HG02852 (cell line): ENCODE data around the gene RFC3.
"Not testable (repeated sequence)": the region's sequence is repeated elsewhere in the genome, so short reads cannot be mapped to it uniquely, and the experiment has no call there.

Source experiments
- ATAC-seq: cut with Tn5 transposase; IDR thresholded peaks from one replicate; pipeline ENCODE4 v1.9.1; 2021; ENCODE audit warnings: mild to moderate bottlenecking, moderate library complexity; ENCODE audit not compliant: unreplicated experiment

RFC3 gene

DNA sequence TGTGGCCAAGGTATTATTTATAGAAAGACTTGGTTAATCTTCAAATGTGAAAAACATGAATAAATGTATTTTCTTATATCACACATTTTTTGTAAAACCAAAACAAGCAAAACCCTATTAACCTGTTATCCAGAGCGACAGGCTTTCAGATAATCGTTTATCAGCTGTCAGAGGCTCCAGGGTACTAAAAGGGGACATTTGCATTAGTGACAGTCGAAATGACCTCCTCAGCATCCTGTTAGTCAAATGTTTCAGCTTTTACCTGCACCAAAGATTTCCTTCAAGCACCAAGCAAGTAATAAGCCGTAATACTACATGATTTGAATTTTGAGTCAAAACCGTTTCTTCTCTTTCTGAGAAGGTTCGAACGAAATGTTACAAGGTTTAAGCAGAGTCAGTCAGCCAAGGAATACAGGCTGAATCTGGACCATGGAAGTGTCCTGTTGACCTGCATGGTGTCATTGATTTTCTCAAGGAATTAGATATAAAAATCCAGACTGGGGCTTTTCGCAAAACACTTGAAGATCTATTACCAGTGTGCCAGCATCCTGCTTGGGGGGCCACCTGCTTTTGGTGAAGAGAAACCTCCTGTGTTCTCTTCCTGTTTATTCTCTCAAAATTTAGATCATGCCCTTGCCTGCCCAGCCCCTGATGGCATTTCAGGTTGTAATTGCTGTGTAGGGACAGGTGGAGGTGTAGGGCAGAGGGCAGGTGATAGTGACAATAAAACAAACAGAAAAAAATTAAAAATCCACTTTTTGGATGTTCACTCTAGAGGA, 11.3 kb upstream of the RFC3 start:
- no peak for ATAC-seq

DNA sequence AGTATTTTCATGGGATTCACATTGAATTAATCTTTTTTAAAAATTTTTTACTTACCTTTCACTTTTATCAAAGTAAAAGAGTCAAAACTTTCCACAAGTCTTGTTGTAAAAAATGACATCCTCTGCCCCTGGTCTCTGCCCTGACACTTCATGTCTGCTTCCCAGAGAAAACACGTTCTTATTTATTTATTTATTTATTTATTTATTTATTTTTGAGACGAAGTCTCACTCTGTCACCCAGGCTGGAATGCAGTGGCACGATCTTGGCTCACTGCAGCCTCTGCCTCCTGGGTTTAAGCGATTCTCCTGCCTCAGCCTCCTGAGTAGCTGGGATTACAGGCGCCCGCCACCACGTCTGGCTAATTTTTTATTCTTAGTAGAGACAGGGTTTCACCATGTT, 5.1 kb upstream of the RFC3 start:
- ATAC-seq, result not testable (repeated sequence)

DNA sequence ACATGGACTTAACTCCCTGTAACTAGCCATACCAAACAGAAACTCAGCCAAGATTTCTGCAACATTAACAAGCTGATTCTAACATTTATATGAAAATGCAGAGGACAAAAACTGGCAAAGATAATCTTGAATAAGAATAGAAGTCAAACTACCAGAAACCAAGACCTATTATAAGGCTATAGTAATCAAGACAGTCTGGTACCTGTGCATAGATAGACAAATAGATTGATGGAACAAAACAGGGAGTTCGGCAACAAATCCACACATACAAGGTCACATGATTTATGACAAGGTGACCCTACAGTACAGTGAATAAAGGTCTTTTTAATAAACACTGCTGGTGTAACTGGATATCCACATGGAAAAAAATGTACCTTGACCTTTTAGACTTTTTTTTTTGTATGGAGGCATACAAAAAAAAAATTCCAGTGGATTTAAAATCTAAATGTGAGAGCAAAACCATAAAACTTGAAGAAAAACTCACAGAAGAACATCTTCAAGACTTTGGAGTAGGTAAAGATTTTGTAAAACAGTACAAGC, 2.9 kb upstream of the RFC3 start:
- no peak for ATAC-seq

DNA sequence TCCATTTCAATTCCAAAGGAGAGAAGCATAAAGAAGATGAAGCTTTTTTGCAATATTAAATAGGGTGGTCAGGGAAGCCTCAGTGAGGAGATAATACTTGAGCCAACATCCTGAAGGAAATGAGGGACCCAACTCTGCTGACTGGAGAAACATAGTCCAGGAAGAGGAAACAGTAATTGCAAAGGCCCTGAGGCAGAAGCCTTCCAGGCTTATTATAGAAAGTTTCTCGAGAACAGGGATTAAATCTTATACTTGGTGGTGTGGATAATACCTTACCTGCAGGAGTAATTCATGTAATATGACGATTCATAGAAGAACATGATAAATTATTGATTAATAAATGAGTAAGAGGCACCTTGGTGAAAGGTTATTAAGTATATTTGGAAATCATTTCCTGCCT, 1.0 kb upstream of the RFC3 start:
- no peak for ATAC-seq

DNA sequence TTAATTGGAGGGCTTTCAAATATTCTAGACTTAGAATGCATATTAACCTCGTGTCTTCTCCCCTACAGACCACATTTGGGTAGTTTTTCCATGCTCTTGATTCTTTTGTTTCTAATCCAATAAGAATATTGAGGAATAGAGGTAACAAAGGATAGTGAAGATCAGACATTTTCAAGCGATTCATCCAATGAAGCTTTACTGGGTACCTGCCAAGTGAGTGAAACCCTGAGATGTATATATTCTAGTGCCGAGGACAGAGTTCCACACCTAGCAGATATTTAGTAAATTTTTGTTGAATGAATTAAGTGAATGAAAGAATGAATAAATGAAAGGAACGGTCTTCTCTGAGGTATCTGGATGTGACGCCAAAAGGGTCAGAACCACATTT, 442 bp upstream of the RFC3 start:
- no peak for ATAC-seq

DNA sequence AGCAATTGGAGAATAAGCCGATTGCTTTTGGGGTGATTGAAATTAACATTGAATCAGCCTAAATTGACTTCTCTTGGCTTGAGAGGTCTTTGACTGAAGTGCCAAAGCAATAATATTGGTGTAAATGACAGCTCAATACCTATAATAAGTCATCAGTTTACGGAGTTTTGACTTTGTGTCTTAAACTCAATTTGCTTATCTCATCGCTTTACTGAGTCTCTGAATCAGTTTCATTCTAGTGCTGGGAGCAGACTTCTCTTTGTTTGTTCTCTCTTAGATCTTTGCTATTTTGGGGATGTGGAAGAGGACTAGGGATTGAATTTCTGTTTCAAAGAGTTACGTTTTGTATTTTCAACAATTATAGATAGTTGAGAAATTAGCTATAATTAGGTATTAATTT, 7.1 kb downstream of the RFC3 start:
- ATAC-seq, result no peak

DNA sequence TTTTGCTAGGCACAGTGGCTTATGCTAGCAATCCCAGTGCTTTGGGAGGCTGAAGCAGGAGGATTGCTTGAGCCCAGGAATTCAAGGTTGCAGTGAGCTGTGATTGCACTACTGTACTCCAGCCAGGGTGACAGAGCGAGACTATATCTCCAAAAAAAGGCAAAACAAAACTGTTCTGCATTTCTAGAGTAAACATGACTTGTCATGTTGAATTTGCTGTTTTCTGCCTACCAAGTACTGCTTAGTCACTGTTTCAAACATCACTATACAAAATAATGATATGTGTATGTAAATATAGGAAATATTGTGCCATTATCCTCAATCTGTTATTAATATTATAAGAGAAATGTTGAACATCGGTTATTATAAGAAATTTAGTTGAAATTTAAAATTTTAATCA, 9.2 kb downstream of the RFC3 start:
- ATAC-seq, result no peak

DNA sequence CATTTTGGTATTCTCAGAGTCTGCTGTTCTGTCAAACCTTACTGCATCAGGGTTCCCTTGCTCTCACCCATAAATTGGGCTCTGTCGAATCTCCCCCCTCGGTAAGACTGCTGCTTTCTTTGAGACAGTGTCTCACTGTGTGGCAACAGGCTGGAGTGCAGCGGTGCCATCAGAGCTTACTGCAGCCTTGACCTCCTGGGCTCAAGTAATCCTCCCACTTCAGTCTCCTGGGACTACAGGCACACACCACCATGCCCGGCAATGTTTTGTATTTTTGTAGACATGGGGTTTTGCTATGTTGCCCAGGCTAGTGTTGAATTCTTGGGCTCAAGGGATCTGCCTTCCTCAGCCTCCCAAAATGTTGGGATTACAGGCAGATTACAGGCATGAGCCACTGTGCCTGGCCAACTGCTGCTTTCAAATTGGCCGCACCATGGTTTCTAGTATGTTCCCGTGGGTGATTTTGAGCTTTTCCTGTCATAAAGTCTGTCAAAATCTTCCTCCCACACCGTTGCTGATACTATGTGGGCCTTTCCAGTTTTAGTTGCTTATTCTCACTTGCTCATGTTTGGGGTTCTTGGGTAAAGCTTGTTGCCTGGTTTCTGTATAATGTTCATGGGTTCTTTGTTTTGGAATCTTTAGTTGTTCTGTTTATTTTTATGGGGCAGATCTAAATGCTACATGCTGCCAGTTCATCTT, 10.6 kb downstream of the RFC3 start:
- ATAC-seq, result peak; percentile 79

DNA sequence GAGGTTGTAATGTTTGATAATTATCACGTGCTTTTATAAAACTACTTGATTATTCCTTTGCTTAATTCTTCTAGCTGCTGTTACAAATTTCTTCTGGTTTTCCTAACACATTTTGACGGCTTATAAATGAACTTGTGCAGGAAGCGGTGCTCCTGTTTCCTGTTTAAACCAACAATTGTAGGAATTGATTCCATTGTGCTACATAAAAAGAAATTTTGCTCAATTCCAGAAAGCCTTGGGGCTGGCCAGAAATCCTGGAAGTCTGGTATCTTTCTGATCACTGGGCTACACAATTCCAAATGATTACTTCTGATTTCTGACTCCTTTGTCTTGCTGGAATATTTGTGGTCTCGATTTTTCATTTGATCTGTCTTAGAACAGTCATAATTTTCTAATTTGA, 14.9 kb downstream of the RFC3 start:
- no peak for ATAC-seq

DNA sequence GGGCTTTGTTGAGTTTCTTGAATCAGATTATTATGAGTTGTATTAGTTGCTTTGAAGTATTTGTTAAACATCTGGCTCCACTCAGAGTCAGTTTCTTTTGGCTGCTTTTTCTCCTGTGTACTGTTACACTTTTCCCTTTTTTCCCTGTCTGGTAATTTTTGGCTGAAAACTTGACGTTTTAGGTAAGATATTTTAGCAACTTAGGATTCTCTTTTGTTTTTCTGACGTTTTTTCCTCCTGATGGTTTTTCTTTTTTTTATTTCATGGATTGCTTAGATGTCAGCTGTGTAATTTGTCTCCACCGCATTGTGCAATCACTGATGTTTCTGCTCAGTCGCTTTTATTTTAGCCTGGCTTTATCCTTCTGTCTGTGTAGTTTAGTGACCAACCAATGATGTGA, 20.7 kb downstream of the RFC3 start:
- no peak for ATAC-seq

DNA sequence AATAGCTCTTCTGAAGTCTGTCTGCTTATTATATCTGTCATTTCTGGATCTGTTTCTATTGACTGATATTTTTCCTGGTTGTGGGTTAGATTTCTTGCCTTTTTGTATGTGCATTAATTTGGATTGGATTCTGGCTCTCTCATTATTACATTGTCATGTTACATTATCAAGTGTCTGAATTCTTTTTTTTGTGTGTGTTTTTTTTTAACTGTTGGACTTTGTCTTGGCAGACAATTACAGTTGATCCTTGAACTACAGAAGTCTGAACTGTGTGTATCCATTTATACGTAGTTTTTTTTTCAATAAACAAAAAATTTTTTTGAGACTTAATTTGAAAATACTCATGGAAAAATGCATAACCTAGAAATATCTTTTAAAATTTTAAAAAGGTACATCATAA, 22.5 kb downstream of the RFC3 start:
- ATAC-seq, result no peak

DNA sequence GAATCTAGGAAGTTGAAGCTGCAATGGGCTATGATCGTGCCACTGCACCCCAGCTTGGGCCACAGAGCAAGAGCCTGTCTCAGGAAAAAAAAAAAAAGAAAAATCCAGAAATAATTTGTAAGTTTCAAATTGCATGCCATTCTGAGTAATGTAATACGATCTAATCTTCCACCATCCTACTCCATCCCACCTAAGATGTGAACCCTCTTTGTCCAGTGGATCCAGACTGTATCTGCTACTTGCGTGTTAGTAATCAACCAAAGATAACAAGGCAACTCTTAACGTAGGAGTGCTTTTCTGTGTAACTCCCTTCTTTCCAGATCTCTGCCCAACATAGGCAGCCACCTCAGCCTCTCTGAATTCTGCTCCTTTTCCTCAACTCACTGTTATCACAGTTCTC, 24.3 kb downstream of the RFC3 start:
- no peak for ATAC-seq

DNA sequence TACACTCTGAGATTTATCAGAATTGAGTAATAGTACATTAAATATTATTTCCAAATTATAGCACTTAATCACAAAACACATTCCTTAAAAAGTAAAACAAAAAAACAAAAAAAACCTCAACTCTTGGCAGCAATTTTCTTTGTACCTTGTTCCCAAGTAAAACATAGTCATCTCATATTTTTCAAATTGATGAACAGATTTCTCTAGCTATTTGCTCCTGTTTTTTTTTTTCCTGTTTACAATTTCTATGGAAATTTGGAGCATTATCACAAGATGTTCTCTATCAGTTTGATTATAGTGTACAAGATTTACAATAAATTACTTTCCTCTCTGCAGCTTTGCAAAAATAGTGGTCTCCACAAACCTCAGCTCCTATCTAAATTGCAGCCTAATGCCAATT, 25.0 kb downstream of the RFC3 start:
- no peak for ATAC-seq

DNA sequence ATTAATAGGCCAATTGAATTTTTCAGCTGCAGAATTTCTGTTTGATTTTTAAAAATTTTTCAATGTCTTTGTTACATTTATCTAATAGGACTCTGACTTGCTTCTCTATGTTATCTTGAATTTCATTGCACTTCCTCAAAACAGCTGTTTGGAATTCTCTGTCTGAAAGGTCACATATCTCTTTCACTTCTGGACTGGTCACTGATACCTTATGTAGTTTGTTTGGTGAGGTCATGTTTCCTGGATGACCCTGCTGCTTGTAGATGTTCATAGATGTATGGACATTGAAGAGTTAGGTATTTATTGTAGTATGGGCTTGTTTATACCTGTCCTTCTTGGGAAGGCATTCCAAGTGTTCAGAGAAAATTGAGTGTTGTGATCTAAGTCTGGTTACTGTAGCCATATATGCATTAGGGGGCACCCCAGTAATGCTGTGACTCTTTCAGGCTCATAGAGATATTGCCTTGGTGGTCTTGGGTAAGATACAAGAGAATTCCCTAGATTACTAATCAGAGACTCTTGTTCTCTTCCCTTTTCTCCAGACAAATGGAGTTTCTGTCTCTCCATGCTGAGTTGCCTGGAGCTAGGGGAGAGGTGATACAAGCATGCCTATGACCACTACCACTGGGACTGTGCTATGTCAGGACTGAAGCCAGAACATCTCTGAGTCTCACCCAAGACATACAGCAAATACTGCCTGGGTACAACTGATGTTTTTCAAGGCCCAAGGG, 27.8 kb downstream of the RFC3 start:
- ATAC-seq, result no peak

DNA sequence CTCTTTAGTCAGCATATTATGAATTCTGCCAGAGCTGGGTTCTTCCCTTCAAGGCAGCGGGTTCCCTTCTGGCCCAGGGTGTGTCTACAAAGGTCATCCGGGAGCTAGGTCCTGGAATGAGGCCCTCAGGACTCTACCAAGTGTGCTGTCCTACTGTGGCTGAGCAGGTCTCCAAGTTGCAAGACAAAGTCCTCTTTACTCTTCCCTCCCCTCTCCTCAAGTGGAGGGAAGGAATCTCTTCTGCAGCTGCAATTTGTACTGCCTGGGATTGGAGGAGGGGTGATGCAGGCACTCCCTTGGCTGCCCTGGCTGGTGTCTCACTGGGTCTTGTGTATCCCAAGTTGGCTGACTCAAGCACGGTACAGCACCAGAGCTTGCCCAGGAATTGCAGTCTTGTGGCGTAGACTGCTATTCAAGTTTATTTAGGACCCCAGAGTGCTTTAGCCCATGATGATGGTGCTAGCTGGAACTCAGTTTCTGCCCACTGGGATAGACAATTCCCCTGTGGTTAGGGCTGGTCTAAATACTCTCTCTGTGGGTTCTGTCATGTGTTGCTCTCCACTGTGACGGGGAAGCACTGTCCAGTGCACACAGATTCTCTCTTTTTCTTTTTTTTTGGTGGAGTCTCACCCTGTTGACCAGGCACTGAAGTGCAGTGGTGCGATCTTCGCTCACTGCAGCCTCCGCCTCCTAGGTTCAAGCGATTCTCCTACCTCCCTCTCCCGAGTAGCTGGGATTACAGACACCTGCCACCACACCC, 28.5 kb downstream of the RFC3 start:
- ATAC-seq, result peak; percentile 72

DNA sequence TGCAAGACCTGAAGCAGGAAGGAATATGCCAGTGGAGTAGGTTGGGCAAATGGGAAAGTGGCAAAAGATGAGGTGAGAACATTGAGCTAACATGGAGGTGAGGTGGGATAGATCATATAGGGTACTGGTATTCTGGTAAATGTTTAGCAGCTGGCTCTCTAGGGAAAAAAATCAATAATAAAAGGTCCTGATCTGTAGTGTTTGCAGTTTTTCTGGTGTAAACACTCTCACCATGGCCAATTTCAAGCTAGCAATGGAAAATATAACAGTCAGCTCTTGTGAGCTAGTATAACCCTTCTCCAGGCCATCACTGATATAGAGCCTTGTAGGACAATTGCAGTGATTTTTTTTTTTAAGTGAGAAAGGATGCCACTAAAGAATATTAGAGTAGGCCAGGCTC, 31.3 kb downstream of the RFC3 start:
- no peak for ATAC-seq

DNA sequence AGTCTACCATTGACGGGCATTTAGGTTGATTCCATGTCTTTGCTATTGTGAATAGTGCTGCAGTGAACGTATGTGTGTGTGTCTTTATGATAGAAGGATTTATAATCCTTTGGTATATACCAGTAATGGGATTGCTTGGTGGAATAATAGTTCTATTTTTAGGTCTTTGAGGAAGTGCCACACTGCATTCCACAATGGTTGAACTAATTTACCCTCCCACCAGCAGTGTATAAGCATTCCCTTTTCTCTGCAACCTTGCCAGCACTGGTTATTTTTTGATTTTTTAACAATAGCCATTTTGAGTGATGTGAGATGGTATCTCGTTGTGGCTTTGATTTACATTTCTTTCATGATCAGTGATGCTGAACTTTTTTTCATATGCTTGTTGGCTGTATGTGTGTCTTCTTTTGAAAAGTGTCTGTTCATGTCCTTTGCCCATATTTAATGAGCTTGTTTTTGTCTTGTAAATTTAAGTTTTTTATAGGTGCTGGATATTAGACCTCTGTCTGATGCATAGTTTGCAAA, 37.5 kb downstream of the RFC3 start:
- ATAC-seq, result no peak

DNA sequence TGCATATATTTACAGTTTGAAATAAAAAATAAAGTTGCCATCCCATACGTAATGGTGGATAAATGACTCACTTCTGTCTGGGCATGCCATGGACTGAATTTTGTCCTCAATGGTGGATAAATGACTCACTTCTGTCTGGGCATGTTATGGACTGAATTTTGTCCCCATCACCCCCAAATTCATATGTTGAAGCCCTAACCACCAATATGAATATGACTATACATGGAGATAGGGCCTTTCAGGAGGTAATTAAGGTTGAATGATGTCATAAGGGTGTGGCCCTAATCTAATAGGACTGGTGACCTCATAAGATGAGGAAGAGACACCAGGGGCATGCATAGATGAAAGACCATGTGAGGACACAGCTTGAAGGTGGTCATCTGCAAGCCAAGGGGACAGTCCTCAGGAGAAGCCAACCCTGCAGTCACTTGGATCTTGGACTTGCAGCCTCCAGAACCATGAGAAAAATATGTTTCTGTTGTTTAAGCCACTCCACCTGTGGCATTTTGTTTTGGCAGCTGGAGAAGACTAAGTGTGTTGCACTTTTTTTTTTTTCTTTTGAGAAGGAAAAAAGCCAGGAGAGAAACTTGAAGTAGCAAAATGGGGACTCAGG, 41.8 kb downstream of the RFC3 start:
- ATAC-seq, result no peak

DNA sequence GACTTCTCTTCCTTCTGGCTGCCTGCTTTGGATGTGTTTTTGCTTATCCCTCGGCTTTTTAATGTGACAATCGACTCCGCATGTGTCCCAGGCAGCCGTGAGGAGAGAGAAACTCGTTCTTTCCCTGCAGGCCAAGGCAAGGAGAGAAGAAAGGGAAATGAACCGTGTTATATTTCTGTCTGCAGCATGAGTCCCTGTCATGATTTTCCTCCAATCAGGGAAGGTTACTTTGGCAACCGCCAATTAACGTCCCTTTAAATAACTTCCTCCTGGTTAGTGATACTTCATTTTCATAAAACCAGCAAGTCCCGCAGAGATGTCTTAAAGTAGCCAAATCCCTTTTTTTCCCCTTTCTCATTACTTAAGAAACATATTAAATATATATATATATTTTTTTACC, 42.6 kb downstream of the RFC3 start:
- no peak for ATAC-seq

DNA sequence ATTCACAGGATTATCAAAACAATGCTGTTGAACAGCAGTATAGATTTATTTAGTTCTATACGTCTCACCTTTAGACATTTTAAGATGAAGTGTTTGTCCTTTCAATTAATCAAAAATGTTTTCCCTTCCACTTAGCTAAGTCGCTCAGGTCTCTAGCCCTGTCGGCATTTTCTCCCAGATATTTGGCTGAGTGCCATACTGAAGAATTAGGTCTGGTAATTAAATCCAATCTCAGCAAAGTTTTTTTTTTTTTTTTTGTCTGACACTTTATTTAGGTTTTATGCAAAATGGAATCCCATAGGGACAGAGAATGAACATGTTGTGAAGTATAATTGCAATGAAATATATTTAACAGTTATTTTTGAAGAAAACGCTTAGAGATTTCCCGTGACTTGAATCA, 44.1 kb downstream of the RFC3 start:
- ATAC-seq, result no peak
